Glutamatergic neuron (in vitro differentiated cells): ENCODE data around the gene TNFRSF4. TPM values are rescaled to one million over a fixed set of nuclear protein-coding genes. Genes with fewer than 3 reads are reported as not detected.

Experiments used
- DNase-seq: peaks from one replicate; pipeline ENCODE4 v3.0.0; 2022
- H3K27ac Mint-ChIP-seq: one replicate; pipeline ENCODE4 v1.8.0; 2020; ENCODE audit warnings: mild to moderate bottlenecking, mixed read lengths, inconsistent platforms; ENCODE audit not compliant: unreplicated experiment
- H3K27me3 Mint-ChIP-seq: one replicate; pipeline ENCODE4 v1.8.0; 2020; ENCODE audit warnings: mild to moderate bottlenecking, moderate library complexity, mixed read lengths, inconsistent platforms; ENCODE audit not compliant: unreplicated experiment
- H3K36me3 Mint-ChIP-seq: one replicate; pipeline ENCODE4 v1.8.0; 2020; ENCODE audit warnings: mild to moderate bottlenecking, mixed read lengths, inconsistent platforms; ENCODE audit not compliant: unreplicated experiment
- H3K4me1 Mint-ChIP-seq: one replicate; pipeline ENCODE4 v1.8.0; 2020; ENCODE audit warnings: mild to moderate bottlenecking, low read depth, mixed read lengths, inconsistent platforms; ENCODE audit not compliant: unreplicated experiment
- H3K4me3 Mint-ChIP-seq: one replicate; pipeline ENCODE4 v1.8.0; 2020; ENCODE audit warnings: mild to moderate bottlenecking, mixed read lengths, inconsistent platforms; ENCODE audit not compliant: unreplicated experiment
- H3K9me3 Mint-ChIP-seq: one replicate; pipeline ENCODE4 v1.8.0; 2020; ENCODE audit warnings: mild to moderate bottlenecking, moderate library complexity, mixed read lengths, inconsistent platforms; ENCODE audit not compliant: unreplicated experiment
- total RNA-seq: library from RNA; stranded (reverse); fragmentation: NEBNext Ultra II Directional; extraction: Animal tissue kit (Norgen Biotek cat#: 25700); gene quantifications from one replicate; pipeline ENCODE4 v1.2.1, GENCODE V29; 2021; ENCODE audit not compliant: unreplicated experiment
- TF ChIP-seq, protein P1 (sequence below): fragments of 200-600 bp; sonication (generic); IDR thresholded peaks from one replicate; pipeline ENCODE4 v1.5.0; 2021; ENCODE audit not compliant: partially characterized antibody, unreplicated experiment

Gene TNFRSF4
- total RNA-seq, 1 donor from 2014 or later = 0.29 TPM

DNA sequence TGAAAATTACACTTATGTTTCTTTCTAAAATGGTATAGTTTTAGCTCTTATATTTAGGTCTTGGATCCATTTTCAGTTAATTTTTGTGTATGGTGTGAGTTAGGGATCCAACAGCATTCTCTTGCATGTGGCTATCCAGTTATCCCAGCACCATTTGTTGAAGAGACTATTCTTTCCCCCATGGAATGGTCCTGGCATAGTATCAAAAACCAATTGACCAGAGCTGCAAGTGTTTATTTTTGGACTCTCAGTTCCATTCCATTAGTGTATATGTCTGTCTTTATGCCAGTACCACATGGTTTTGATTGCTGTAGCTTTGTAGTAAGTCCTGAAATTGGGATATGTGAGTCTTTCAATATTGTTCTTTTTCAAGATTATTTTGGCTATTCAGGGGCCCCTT lies 26.0 kb downstream of the TNFRSF4 start:
- Mint-ChIP-seq H3K27me3 (peaks cover 3% of the 10 kb centered on the region), H3K4me1 (no peaks in the 10 kb centered on the region), H3K27ac (no peak overlapping the region), H3K9me3 (peaks cover 9% of the 10 kb centered on the region), H3K4me3 (no peak overlapping the region), H3K36me3 (peaks cover 6% of the 10 kb centered on the region)
- DNase-seq = no peak
- TF ChIP-seq, protein P1, sequence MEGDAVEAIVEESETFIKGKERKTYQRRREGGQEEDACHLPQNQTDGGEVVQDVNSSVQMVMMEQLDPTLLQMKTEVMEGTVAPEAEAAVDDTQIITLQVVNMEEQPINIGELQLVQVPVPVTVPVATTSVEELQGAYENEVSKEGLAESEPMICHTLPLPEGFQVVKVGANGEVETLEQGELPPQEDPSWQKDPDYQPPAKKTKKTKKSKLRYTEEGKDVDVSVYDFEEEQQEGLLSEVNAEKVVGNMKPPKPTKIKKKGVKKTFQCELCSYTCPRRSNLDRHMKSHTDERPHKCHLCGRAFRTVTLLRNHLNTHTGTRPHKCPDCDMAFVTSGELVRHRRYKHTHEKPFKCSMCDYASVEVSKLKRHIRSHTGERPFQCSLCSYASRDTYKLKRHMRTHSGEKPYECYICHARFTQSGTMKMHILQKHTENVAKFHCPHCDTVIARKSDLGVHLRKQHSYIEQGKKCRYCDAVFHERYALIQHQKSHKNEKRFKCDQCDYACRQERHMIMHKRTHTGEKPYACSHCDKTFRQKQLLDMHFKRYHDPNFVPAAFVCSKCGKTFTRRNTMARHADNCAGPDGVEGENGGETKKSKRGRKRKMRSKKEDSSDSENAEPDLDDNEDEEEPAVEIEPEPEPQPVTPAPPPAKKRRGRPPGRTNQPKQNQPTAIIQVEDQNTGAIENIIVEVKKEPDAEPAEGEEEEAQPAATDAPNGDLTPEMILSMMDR = no peak

DNA sequence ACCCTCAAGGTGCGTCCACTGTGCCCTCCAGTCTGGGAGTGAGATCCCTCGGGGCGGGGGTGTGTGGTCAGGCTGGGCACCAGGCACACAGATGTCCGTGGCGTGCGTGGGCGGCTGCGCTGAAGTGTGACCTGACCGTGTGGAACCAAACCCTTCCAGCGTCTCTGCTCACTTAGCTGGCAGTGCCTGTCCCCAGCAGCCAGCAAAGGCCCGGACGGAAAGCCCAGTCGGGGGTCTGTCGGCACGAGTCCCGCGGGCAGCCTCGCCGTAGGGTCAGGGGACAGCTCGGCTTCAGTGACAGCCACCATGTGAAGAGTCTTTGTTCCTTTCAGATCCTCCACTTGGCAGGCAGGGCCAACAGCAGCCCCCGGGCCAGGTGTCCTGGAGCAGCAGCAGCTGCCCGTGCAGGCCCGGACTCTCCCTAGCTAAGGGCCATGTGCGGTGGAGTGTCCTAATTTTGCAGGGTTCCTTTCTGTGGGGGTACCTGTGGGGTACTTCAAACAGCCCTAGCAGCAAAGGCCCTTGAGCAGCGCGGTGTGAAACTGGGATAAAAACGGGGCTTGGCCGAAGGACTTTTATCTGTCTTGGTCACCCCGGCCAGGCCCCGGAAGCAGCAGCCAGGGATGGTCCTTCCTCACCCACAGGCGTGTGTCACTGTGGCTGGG lies 28.7 kb downstream of the TNFRSF4 start:
- Mint-ChIP-seq H3K9me3 (peaks cover 4% of the 10 kb centered on the region), H3K36me3 (no peaks in the 10 kb centered on the region)

DNA sequence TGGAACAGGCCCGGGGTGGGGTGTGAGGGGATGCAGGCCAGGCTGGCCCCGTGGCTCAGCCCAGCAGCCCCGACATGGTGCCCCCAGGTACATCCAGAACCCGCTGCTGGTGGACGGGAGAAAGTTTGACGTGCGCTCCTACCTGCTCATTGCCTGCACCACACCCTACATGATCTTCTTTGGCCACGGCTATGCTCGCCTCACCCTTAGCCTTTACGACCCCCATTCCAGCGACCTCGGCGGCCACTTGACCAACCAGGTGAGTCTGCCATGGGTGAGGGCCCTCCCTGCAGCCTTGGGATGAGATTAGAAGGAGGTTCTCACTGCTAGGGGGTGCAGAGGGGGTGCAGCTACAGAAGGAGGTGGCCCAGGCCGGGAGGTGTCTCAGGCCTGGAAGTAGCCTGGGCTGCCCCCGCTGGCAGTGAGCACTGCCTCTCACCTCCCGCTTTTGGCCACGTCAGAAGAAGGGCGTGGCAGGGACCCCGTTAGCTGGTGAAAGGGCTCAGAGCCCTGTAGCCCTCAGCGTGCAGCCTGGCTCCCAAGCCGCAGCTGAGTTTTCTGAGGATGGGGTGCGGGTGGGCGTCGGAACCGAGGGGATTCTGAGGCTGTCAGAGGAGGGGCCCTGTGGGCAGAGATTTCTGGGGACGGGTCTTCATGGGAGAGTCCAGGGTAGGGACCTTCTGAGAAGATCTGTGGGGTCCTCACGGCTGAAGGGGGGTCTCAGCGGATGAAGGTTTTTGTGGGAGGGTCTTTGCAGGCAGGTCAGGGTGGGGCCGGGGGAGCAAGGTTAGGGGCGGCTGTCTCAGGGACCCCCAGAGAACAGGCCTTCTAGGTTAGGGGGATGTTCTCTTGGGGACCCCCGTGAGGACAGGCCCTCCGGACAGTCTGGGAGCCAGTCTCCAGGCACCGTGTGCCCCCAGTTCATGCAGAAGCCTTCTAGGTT lies 29.8 kb downstream of the TNFRSF4 start:
- Mint-ChIP-seq H3K4me3 (no peak overlapping the region), H3K27me3 (peaks cover 5% of the 10 kb centered on the region), H3K9me3 (peaks cover 4% of the 10 kb centered on the region), H3K4me1 (no peaks in the 10 kb centered on the region), H3K36me3 (no peaks in the 10 kb centered on the region), H3K27ac (no peak overlapping the region)
- DNase-seq = no peak
- TF ChIP-seq, protein P1 = no peak

More for the DNA sequence above, 28.7 kb downstream of the TNFRSF4 start:
- Mint-ChIP-seq H3K4me1 (no peaks in the 10 kb centered on the region), H3K27ac (no peak overlapping the region), H3K27me3 (peaks cover 5% of the 10 kb centered on the region), H3K4me3 (no peak overlapping the region)
- DNase-seq = peak; percentile 15
- TF ChIP-seq, protein P1 = no peak

DNA sequence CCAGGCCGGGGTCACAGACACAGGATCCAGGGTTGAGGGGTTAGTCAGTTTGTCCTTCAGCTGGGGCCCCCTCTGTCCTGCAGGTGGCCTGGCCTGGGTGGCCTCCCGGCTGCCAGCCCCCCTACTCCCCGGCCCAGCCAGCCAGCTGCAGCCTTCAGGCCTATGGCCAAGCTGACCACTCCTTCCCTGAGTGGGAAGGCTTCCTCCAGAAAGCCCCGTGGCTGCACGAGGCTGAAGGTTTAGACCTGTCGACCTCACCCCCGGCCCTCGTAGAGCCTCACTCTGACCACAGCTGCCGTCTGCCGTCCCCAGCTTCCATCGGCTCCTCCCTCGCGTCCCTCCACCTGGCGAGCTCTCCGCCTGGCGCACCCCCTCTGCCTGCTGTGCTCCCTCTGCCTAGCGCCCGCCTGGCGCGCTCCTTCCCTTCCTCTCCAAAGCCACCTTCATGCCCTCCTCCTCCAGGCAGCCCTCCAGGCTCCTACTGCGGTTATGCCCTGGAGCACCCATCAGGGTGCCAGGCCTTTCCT lies 30.7 kb downstream of the TNFRSF4 start:
- no peaks in the 10 kb centered on the region for H3K36me3 Mint-ChIP-seq
- H3K4me3 Mint-ChIP-seq = no peak overlapping the region
- no peak overlapping the region for H3K27ac Mint-ChIP-seq
- H3K27me3 Mint-ChIP-seq = peaks cover 5% of the 10 kb centered on the region
- TF ChIP-seq, protein P1 = no peak
- no peaks in the 10 kb centered on the region for H3K4me1 Mint-ChIP-seq
- no peak for DNase-seq
- peaks cover 4% of the 10 kb centered on the region for H3K9me3 Mint-ChIP-seq
